Lung (tissue), 12 donors: ENCODE results near the gene ADAMTS17. TPM values are rescaled to one million over a fixed set of nuclear protein-coding genes. Genes with fewer than 3 reads are reported as not detected.

Source experiments
- ATAC-seq: fragments of 200-7000 bp; cut with Tn5 transposase; one replicate; pipeline ENCODE4 v1.9.1; 2020; ENCODE audit warnings: moderate number of reproducible peaks; ENCODE audit not compliant: insufficient read depth, low FRiP score
- DNase-seq, 3 donors: peaks; one replicate each; pipeline ENCODE4 v3.0.0-alpha.2; 2013 to 2017
- H3K27ac ChIP-seq, 2 donors: one replicate each; pipeline ENCODE4 v1.5.1; 2013; ENCODE audit warnings: mild to moderate bottlenecking in 2 of 2, moderate library complexity in 2 of 2, control low read depth in 1 of 2, inconsistent platforms in 1 of 2, low read depth in 1 of 2, low read length in 1 of 2
- H3K27me3 ChIP-seq, 3 donors: one replicate each; pipeline ENCODE4 v1.5.1; 2013; ENCODE audit warnings: low read length in 2 of 3; ENCODE audit not compliant: control insufficient read depth in 3 of 3, insufficient read depth in 3 of 3
- H3K36me3 ChIP-seq, 4 donors: one replicate each; pipeline ENCODE4 v1.5.1; 2013; ENCODE audit warnings: low read length in 4 of 4, mild to moderate bottlenecking in 1 of 4, moderate library complexity in 1 of 4; ENCODE audit not compliant: control insufficient read depth in 4 of 4, insufficient read depth in 4 of 4
- H3K4me1 ChIP-seq, 5 donors: one replicate each; pipeline ENCODE4 v1.5.1; 2013; ENCODE audit warnings: low read length in 5 of 5, mild to moderate bottlenecking in 2 of 5, moderate library complexity in 1 of 5; ENCODE audit not compliant: control insufficient read depth in 5 of 5, insufficient read depth in 5 of 5
- H3K4me3 ChIP-seq: one replicate; pipeline ENCODE4 v1.5.1; 2013; ENCODE audit warnings: mild to moderate bottlenecking, control low read depth, moderate library complexity
- H3K9ac ChIP-seq, 2 donors: one replicate each; pipeline ENCODE4 v1.5.1; 2013; ENCODE audit warnings: low read length in 2 of 2, control low read depth in 1 of 2; ENCODE audit not compliant: insufficient read depth in 1 of 2
- H3K9me3 ChIP-seq, 4 donors: one replicate each; pipeline ENCODE4 v1.5.1; 2013; ENCODE audit warnings: low read length in 3 of 4, mild to moderate bottlenecking in 1 of 4, moderate library complexity in 1 of 4; ENCODE audit not compliant: control insufficient read depth in 4 of 4, insufficient read depth in 3 of 4
- WGBS, 2 donors: extraction: QIAGEN DNeasy Blood & Tissue Kit; methylation state at CpG; one replicate each; pipeline ENCODE4 v1.1.7; 2013; 5-methylcytosine and 5-hydroxymethylcytosine counted together
- polyA plus RNA-seq, 2 donors: library from polyadenylated mRNA; stranded (reverse); fragments of 200-250 nt; gene quantifications; one replicate each; pipeline ENCODE4 v1.2.1, GENCODE V29; 2013
- total RNA-seq, 2 donors: library from RNA; depleted of rRNA in 1 of 2; stranded (reverse); fragments of >200 nt in 1 of 2; gene quantifications; one replicate each; pipeline ENCODE4 v1.2.1, GENCODE V29; 2014 to 2021
- TF ChIP-seq, protein P1 (sequence below): IDR thresholded peaks from 2 replicates; pipeline ENCODE4 v1.5.1; 2012; ENCODE audit warnings: mild to moderate bottlenecking; ENCODE audit errors: control extremely low read depth, extremely low read depth
- donor health status: control.
- donor health status: control.
- donor health status: Bipolar disorder and iron deficiency.
- donor health status: healthy.
- donor health status: DM: yes; HTN: yes; CAD: no.

ADAMTS17 gene
- total and polyA plus RNA-seq, 4 donors: 0.47 to 6.6 (median 2.2) TPM

- no peaks in the 10 kb centered on the region for H3K27me3 ChIP-seq
- H3K4me3 ChIP-seq: no peak overlapping the region
- peaks cover 0 to 10% (median 2%) of the 10 kb centered on the region in 4 donors for H3K9me3 ChIP-seq
- WGBS, 2 donors: 84 to 93% methylated on average over 2 of the region's 2 CpGs
- H3K27ac ChIP-seq: no peak overlapping the region
- ATAC-seq: no peak
- H3K9ac ChIP-seq: no peak overlapping the region
- no peaks in the 10 kb centered on the region for H3K36me3 ChIP-seq
- TF ChIP-seq, protein P1, sequence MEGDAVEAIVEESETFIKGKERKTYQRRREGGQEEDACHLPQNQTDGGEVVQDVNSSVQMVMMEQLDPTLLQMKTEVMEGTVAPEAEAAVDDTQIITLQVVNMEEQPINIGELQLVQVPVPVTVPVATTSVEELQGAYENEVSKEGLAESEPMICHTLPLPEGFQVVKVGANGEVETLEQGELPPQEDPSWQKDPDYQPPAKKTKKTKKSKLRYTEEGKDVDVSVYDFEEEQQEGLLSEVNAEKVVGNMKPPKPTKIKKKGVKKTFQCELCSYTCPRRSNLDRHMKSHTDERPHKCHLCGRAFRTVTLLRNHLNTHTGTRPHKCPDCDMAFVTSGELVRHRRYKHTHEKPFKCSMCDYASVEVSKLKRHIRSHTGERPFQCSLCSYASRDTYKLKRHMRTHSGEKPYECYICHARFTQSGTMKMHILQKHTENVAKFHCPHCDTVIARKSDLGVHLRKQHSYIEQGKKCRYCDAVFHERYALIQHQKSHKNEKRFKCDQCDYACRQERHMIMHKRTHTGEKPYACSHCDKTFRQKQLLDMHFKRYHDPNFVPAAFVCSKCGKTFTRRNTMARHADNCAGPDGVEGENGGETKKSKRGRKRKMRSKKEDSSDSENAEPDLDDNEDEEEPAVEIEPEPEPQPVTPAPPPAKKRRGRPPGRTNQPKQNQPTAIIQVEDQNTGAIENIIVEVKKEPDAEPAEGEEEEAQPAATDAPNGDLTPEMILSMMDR: no peak
- DNase-seq: no peak
- no peaks in the 10 kb centered on the region for H3K4me1 ChIP-seq
These were observed 39.8 kb downstream of the ADAMTS17 start for GRCh38 chr15:100301910-100302431.

DNA sequence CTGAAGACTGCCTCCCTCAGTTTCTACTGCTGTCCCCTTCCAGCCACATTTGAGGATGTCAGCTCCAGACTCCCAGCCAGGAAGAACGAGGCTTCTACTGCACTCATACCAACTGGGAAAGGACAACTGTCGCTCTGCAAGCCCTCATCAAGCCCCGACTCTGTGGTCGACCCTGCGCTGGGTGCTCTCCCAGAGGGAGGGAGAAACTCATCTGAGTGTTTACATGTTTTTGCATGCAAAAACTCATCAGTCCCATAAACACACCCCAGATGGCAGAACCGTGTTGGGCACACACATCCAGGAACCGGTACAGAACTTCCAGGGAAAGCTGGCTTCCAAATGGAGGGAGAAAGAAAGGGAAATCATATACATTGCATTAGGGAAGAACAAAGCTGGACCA is 43.5 kb downstream of the ADAMTS17 start:
- 85 to 89% methylated on average over 7 of the region's 7 CpGs for WGBS, 2 donors
- H3K27ac ChIP-seq: no peak overlapping the region
- H3K9me3 ChIP-seq: peaks cover 0 to 16% (median 2%) of the 10 kb centered on the region in 4 donors
- H3K27me3 ChIP-seq: no peaks in the 10 kb centered on the region
- H3K4me1 ChIP-seq: no peaks in the 10 kb centered on the region
- H3K9ac ChIP-seq: no peak overlapping the region
- no peak overlapping the region for H3K4me3 ChIP-seq
- ATAC-seq (no peak), DNase-seq (no peak)
- no peaks in the 10 kb centered on the region for H3K36me3 ChIP-seq
- TF ChIP-seq, protein P1: no peak

GRCh38 chr15:100297812-100298211 is 44.0 kb downstream of the ADAMTS17 start:
- H3K36me3 ChIP-seq: no peaks in the 10 kb centered on the region
- WGBS, 2 donors: 70 to 78% methylated on average over 9 of the region's 9 CpGs

More at GRCh38 chr15:100297812-100298211, 44.0 kb downstream of the ADAMTS17 start:
- no peak overlapping the region for H3K27ac ChIP-seq
- H3K4me1 ChIP-seq: no peaks in the 10 kb centered on the region
- DNase-seq (no peak), ATAC-seq (no peak)
- TF ChIP-seq, protein P1: no peak
- peaks cover 0 to 16% (median 2%) of the 10 kb centered on the region in 4 donors for H3K9me3 ChIP-seq
- H3K4me3 ChIP-seq: no peak overlapping the region
- H3K27me3 ChIP-seq: no peaks in the 10 kb centered on the region
- no peak overlapping the region for H3K9ac ChIP-seq
